Fibroblast of skin of back (primary cell): ENCODE measurements around the gene IQGAP3.

ENCODE experiments used
- DNase-seq: peaks from one replicate; pipeline ENCODE4 v3.0.0-alpha.2; 2013

Gene IQGAP3

GRCh38 chr1:156494309-156494895 lies 78.0 kb downstream of the IQGAP3 start:
- DNase-seq, result no peak

GRCh38 chr1:156493742-156494141 lies 78.6 kb downstream of the IQGAP3 start:
- DNase-seq, result no peak

- no peak for DNase-seq
These were observed 79.2 kb downstream of the IQGAP3 start for GRCh38 chr1:156493154-156493631.

- no peak for DNase-seq
These were observed 79.7 kb downstream of the IQGAP3 start for GRCh38 chr1:156492591-156493080.

GRCh38 chr1:156492013-156492590 lies 80.3 kb downstream of the IQGAP3 start:
- no peak for DNase-seq

- no peak for DNase-seq
These were observed 81.0 kb downstream of the IQGAP3 start for GRCh38 chr1:156491151-156491949.

- DNase-seq, result peak; percentile 72
These were observed 81.8 kb downstream of the IQGAP3 start for GRCh38 chr1:156490401-156491032.

GRCh38 chr1:156489935-156490293 lies 82.5 kb downstream of the IQGAP3 start:
- no peak for DNase-seq

GRCh38 chr1:156489166-156489934 lies 83.0 kb downstream of the IQGAP3 start:
- no peak for DNase-seq

GRCh38 chr1:156488566-156489165 lies 83.7 kb downstream of the IQGAP3 start:
- no peak for DNase-seq

- DNase-seq, result no peak
These were observed 84.5 kb downstream of the IQGAP3 start for GRCh38 chr1:156487862-156488261.

GRCh38 chr1:156486421-156487344 lies 85.7 kb downstream of the IQGAP3 start:
- DNase-seq, result no peak

GRCh38 chr1:156485984-156486383 lies 86.4 kb downstream of the IQGAP3 start:
- no peak for DNase-seq

GRCh38 chr1:156484480-156485058 lies 87.8 kb downstream of the IQGAP3 start:
- DNase-seq, result no peak

- no peak for DNase-seq
These were observed 89.0 kb downstream of the IQGAP3 start for GRCh38 chr1:156483397-156483796.

GRCh38 chr1:156482276-156482675 lies 90.1 kb downstream of the IQGAP3 start:
- DNase-seq, result no peak

GRCh38 chr1:156481527-156481926 lies 90.8 kb downstream of the IQGAP3 start:
- DNase-seq, result no peak

- peak; percentile 69 for DNase-seq
These were observed 91.8 kb downstream of the IQGAP3 start for GRCh38 chr1:156480411-156481192.

GRCh38 chr1:156480016-156480370 lies 92.4 kb downstream of the IQGAP3 start:
- no peak for DNase-seq
